Astrocyte of the spinal cord (primary cell): ENCODE data around the gene PARP6.

ENCODE experiments used
- DNase-seq: peaks from one replicate; pipeline ENCODE4 v3.0.0; 2011; ENCODE audit warnings: low read depth, low spot score
- H3K4me3 ChIP-seq: 2 replicates; pipeline ENCODE4 v1.5.1; 2011; ENCODE audit warnings: low read depth, mild to moderate bottlenecking, low read length, moderate library complexity
- CTCF ChIP-seq: IDR thresholded peaks from 2 replicates; pipeline ENCODE4 v1.5.1; 2012; ENCODE audit warnings: low read depth, mild to moderate bottlenecking, low read length, inconsistent platforms
- in situ Hi-C: cut with HindIII; loops from 2 replicates; pipeline ENCODE4 v1.10.0; 2017; ENCODE audit warnings: low sequenced_read_pairs

Gene PARP6

GRCh38 chr15:72216079-72216478, 56.3 kb downstream of the PARP6 start:
- in situ Hi-C loops, result no loop called here
- H3K4me3 ChIP-seq, result no peak overlapping the region
- DNase-seq, result no peak
- no peak for TF ChIP-seq CTCF

GRCh38 chr15:72207558-72208085, 64.7 kb downstream of the PARP6 start:
- TF ChIP-seq CTCF, result no peak
- no peak overlapping the region for H3K4me3 ChIP-seq
- DNase-seq, result no peak
- in situ Hi-C loops, result no loop called here

GRCh38 chr15:72206677-72207000, 65.7 kb downstream of the PARP6 start:
- TF ChIP-seq CTCF, result no peak
- no peak for DNase-seq
- in situ Hi-C loops, result no loop called here
- no peak overlapping the region for H3K4me3 ChIP-seq

GRCh38 chr15:72205896-72206676, 66.3 kb downstream of the PARP6 start:
- TF ChIP-seq CTCF, result no peak
- no peak overlapping the region for H3K4me3 ChIP-seq
- in situ Hi-C loops, result no loop called here
- no peak for DNase-seq

GRCh38 chr15:72205273-72205672, 67.1 kb downstream of the PARP6 start:
- DNase-seq, result no peak
- no peak overlapping the region for H3K4me3 ChIP-seq
- no peak for TF ChIP-seq CTCF
- in situ Hi-C loops, result no loop called here

GRCh38 chr15:72203507-72203837, 68.9 kb downstream of the PARP6 start:
- DNase-seq, result peak; percentile 86

More at GRCh38 chr15:72203507-72203837, 68.9 kb downstream of the PARP6 start:
- no peak overlapping the region for H3K4me3 ChIP-seq
- TF ChIP-seq CTCF, result no peak
- in situ Hi-C loops, result no loop called here
